ENCODE data around the gene BLOC1S2. TPM values are rescaled to one million over a fixed set of nuclear protein-coding genes. Genes with fewer than 3 reads are reported as not detected.
A peak's percentile ranks its signal among the peaks of the same experiment; 100 is the strongest.
"Not testable (repeated sequence)": the region's sequence is repeated elsewhere in the genome, so short reads cannot be mapped to it uniquely, and the experiment has no call there.

Gene BLOC1S2
- total and polyA plus RNA-seq, 7 donors: 36.5 to 318 (median 81.2) TPM

DNA sequence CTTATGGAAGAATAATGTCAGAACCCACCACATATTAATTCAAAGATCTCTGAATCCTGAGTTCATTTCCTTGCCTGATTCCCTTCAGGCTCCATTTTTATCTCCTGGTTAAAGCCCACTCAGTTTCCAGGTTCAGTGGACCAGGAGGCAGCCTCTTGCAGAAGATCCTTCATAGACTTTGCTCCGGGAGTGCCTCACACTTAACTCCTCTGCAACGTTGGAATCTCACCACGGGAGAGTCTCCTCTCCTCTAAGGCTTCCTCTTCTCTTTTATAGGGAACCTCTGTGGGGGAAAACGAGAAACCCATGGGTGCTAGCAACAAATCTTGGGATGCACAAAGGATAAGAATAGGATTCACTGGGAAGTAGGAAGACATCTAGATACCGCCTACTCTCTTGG, 1.7 kb upstream of the BLOC1S2 start:
- intact Hi-C loops (cut with DNase I): no loop called here
- no peak for DNase-seq

GRCh38 chr10:100287756-100288155, 1.3 kb upstream of the BLOC1S2 start:
- DNase-seq (no peak), ATAC-seq (no peak)
- Histone ChIP-seq H3K4me3 (no peak overlapping the region), H3K9me3 (no peaks in the 10 kb centered on the region), H3K27ac (no peak overlapping the region), H3K27me3 (ENCODE audit: insufficient read depth in 3 of 3, low read length in 2 of 3) (no peaks in the 10 kb centered on the region), H3K36me3 (ENCODE audit: insufficient read depth in 1 of 2, low read depth in 1 of 2) (peaks cover 2 to 22% of the 10 kb centered on the region in 2 donors), H3K4me1 (peaks cover 35% of the 10 kb centered on the region)
- 98 to 99% (median 98%) methylated on average over 6 of the region's 6 CpGs for WGBS, 3 donors
- intact Hi-C loops (cut with DNase I): no loop called here
- TF ChIP-seq CTCF (IDR thresholded peaks at IDR 0.05): no peak

More for the DNA sequence above, 1.7 kb upstream of the BLOC1S2 start:
- no peak for TF ChIP-seq CTCF (IDR thresholded peaks at IDR 0.05)
- no peaks in the 10 kb centered on the region for H3K9me3 ChIP-seq
- no peak overlapping the region for H3K27ac ChIP-seq
- ATAC-seq: no peak
- H3K4me3 ChIP-seq: no peak overlapping the region
- no peaks in the 10 kb centered on the region for H3K27me3 ChIP-seq (ENCODE audit: insufficient read depth in 3 of 3, low read length in 2 of 3)
- 79 to 88% (median 81%) methylated on average over 5 of the region's 5 CpGs for WGBS, 3 donors
- peaks cover 30% of the 10 kb centered on the region for H3K4me1 ChIP-seq
- peaks cover 2 to 17% of the 10 kb centered on the region in 2 donors for H3K36me3 ChIP-seq (ENCODE audit: insufficient read depth in 1 of 2, low read depth in 1 of 2)

DNA sequence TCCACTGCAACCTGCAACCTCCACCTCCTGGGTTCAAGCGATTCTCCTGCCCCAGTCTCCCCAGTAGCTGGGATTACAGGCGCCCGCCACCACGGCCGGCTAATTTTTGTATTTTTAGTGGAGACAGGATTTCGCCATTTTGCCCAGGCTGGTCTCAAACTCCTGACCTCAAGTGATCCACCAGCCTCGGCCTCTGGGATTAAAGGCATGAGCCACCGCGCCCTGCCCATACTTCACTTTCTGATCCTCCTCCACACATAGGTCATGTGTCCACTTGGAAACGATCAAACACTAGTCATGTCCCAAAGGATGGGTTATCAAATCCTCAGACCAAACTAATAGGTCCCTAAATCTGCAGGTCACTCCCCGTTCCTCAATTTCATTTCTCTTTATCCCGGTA, 1.2 kb downstream of the BLOC1S2 start:
- WGBS, 3 donors: 82 to 85% (median 83%) methylated on average over 12 of the region's 12 CpGs
- Histone ChIP-seq H3K4me1 (peaks cover 43% of the 10 kb centered on the region), H3K36me3 (ENCODE audit: insufficient read depth in 1 of 2, low read depth in 1 of 2) (peaks cover 10 to 45% of the 10 kb centered on the region in 2 donors)

GRCh38 chr10:100282907-100283306, 3.6 kb downstream of the BLOC1S2 start:
- TF ChIP-seq CTCF (IDR thresholded peaks at IDR 0.05): no peak
- Histone ChIP-seq H3K4me1 (peaks cover 43% of the 10 kb centered on the region), H3K9me3 (no peaks in the 10 kb centered on the region), H3K27ac (no peak overlapping the region), H3K27me3 (ENCODE audit: insufficient read depth in 3 of 3, low read length in 2 of 3) (no peaks in the 10 kb centered on the region), H3K36me3 (ENCODE audit: insufficient read depth in 1 of 2, low read depth in 1 of 2) (peaks cover 17 to 62% of the 10 kb centered on the region in 2 donors), H3K4me3 (no peak overlapping the region)
- WGBS, 3 donors: 94 to 98% (median 97%) methylated on average over 3 of the region's 3 CpGs
- DNase-seq: no peak
- ATAC-seq: no peak
- intact Hi-C loops (cut with DNase I): no loop called here

More for the DNA sequence above, 1.2 kb downstream of the BLOC1S2 start:
- H3K9me3 ChIP-seq; H3K27me3 ChIP-seq (ENCODE audit: insufficient read depth in 3 of 3, low read length in 2 of 3); ATAC-seq; DNase-seq; intact Hi-C loops (cut with DNase I): not testable (repeated sequence)
- Histone ChIP-seq H3K27ac (peak overlapping the region; percentile 97), H3K4me3 (peak overlapping the region; percentile 91)

DNA sequence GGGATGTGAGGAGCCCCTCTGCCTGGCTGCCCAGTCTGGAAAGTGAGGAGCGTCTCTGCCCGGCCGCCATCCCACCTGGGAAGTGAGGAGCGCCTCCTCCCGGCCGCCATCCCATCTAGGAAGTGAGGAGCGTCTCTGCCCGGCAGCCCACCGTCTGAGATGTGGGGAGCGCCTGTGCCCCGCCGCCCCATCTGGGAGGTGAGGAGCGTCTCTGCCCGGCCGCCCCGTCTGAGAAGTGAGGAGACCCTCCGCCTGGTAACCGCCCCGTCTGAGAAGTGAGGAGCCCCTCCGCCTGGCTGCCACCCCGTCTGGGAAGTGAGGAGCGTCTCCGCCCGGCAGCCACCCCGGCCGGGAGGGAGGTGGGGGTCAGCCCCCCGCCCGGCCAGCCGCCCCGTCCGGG, 9.5 kb downstream of the BLOC1S2 start:
- DNase-seq; ATAC-seq; H3K4me1 ChIP-seq; H3K9me3 ChIP-seq; intact Hi-C loops (cut with DNase I); H3K27me3 ChIP-seq (ENCODE audit: insufficient read depth in 3 of 3, low read length in 2 of 3); H3K27ac ChIP-seq; H3K4me3 ChIP-seq: not testable (repeated sequence)
- peaks cover 17 to 63% of the 10 kb centered on the region in 2 donors for H3K36me3 ChIP-seq (ENCODE audit: insufficient read depth in 1 of 2, low read depth in 1 of 2)
- WGBS, 3 donors: 88 to 99% (median 93%) methylated on average over 10 to 21 of the region's 31 CpGs

Measured in psoas muscle (tissue), 8 donors.